GM12878 (cell line): ENCODE results near the gene RIN2. TPM values are rescaled to one million over a fixed set of nuclear protein-coding genes. Genes with fewer than 3 reads are reported as not detected.

Source experiments
- ATAC-seq: fragments of 200-7000 bp; cut with Tn5 transposase; 3 replicates; pipeline ENCODE4 v1.9.1; 2020; ENCODE audit warnings: mild to moderate bottlenecking, moderate library complexity
- BruUV-seq: library from RNA; stranded (reverse); fragments of 400-500 nt; replicated peaks from 2 replicates; lab custom pipeline; 2021; lab: Mats Ljungman, UMichigan
- CTCF ChIA-PET: fragments of 300-600 bp; sonication (Branson Sonifier 250); formaldehyde crosslinking; extraction: SDS; loops from one replicate; lab custom pipeline; 2021; ENCODE audit warnings: inconsistent platforms; lab: Yijun Ruan, JAX
- POLR2A ChIA-PET: fragments of 350-600 bp; formaldehyde crosslinking; extraction: SDS; loops from one replicate; lab custom pipeline; 2021; ENCODE audit warnings: inconsistent platforms; lab: Charles Lee
- RAD21 ChIA-PET: fragments of 300-600 bp; sonication (Branson Sonifier 250); formaldehyde crosslinking; loops from one replicate; lab custom pipeline; 2023; ENCODE audit warnings: antibody characterized with exemption; ENCODE audit not compliant: unreplicated experiment; lab: Charles Lee
- SMC1A ChIA-PET: fragments of 300-600 bp; sonication (Branson Sonifier 250); formaldehyde crosslinking; loops from one replicate; lab custom pipeline; 2023; ENCODE audit not compliant: unreplicated experiment, uncharacterized antibody; lab: Charles Lee
- DNase-seq: peaks from one replicate; pipeline ENCODE4 v3.0.0-alpha.2; 2011; ENCODE audit warnings: low read depth, low spot score
- FAIRE-seq: peaks from 3 replicates; lab custom pipeline; 2011; peaks lifted over from hg19 to GRCh38; lab: Jason Lieb, UNC
- H2AFZ ChIP-seq: 2 replicates; pipeline ENCODE4 v1.6.0; 2011; ENCODE audit warnings: low read depth, low read length, control low read depth; ENCODE audit not compliant: control insufficient read depth
- H3K27ac ChIP-seq: 2 replicates; pipeline ENCODE4 v1.5.1; 2011; ENCODE audit warnings: control low read depth; ENCODE audit not compliant: control insufficient read depth, insufficient read depth
- H3K27me3 ChIP-seq, 2 experiments: replicated peaks in 1 of 2; 2 replicates each; pipeline versions ENCODE4 v1.6.0 to v1.6.1; 2011; ENCODE audit warnings: low read length in 1 of 2; ENCODE audit not compliant: control insufficient read depth in 2 of 2, insufficient read depth in 2 of 2
- H3K36me3 ChIP-seq, 2 experiments: 2 replicates each; pipeline ENCODE4 v1.5.1; 2011; ENCODE audit warnings: low read length in 1 of 2; ENCODE audit not compliant: control insufficient read depth in 2 of 2, insufficient read depth in 2 of 2
- H3K4me1 ChIP-seq: 2 replicates; pipeline ENCODE4 v1.6.1; 2011; ENCODE audit warnings: mild to moderate bottlenecking, low read length, moderate library complexity, mixed read lengths; ENCODE audit not compliant: control insufficient read depth, insufficient read depth
- H3K4me2 ChIP-seq: 2 replicates; pipeline ENCODE4 v1.6.0; 2011; ENCODE audit warnings: control low read depth; ENCODE audit not compliant: control insufficient read depth, insufficient read depth
- H3K4me3 ChIP-seq: fragments of 200-600 bp; sonication (generic); 2 replicates; pipeline ENCODE4 v1.5.1; 2016
- H3K79me2 ChIP-seq: 2 replicates; pipeline ENCODE4 v1.6.0; 2011; ENCODE audit warnings: low read length; ENCODE audit not compliant: control insufficient read depth, insufficient read depth
- H3K9ac ChIP-seq: 2 replicates; pipeline ENCODE4 v1.8.0; 2011; ENCODE audit warnings: low read length, control low read depth, mixed read lengths; ENCODE audit not compliant: control insufficient read depth, insufficient read depth
- H3K9me3 ChIP-seq: replicated peaks from 3 replicates; pipeline ENCODE4 v1.5.1; 2011; ENCODE audit warnings: mild to moderate bottlenecking, low read length; ENCODE audit not compliant: control insufficient read depth, insufficient read depth
- H4K20me1 ChIP-seq: 2 replicates; pipeline ENCODE4 v1.6.0; 2011; ENCODE audit not compliant: control insufficient read depth, insufficient read depth
- BCL11A ChIP-seq: IDR thresholded peaks from 2 replicates; pipeline ENCODE4 v1.6.1; 2011; ENCODE audit warnings: low read depth, low read length
- FOXK2 ChIP-seq: fragments of 450-650 bp; IDR thresholded peaks from 2 replicates; pipeline ENCODE4 v1.6.1; 2017; ENCODE audit warnings: mild to moderate bottlenecking, moderate library complexity
- IKZF2 ChIP-seq, 2 experiments: fragments of 450-650 bp; IDR thresholded peaks; 2 replicates each; pipeline ENCODE4 v1.6.1; 2017; ENCODE audit warnings: mild to moderate bottlenecking in 2 of 2, moderate library complexity in 2 of 2
- JUND ChIP-seq: IDR thresholded peaks from 2 replicates; pipeline ENCODE4 v1.6.1; 2012; ENCODE audit warnings: low read depth, mild to moderate bottlenecking, low read length, improper control_type of control experiment, moderate library complexity
- KDM1A ChIP-seq: fragments of 200-600 bp; sonication (generic); IDR thresholded peaks from 2 replicates; pipeline ENCODE4 v1.6.1; 2016; ENCODE audit warnings: borderline replicate concordance
- NFXL1 ChIP-seq: fragments of 450-650 bp; IDR thresholded peaks from 2 replicates; pipeline ENCODE4 v1.6.1; 2017; ENCODE audit warnings: antibody characterized with exemption, mild to moderate bottlenecking, borderline replicate concordance
- NR2F1 ChIP-seq: fragments of 450-650 bp; conservative IDR thresholded peaks from 2 replicates; pipeline ENCODE4 v1.6.1; 2017; ENCODE audit warnings: mild to moderate bottlenecking
- PAX5 ChIP-seq: IDR thresholded peaks from 2 replicates; pipeline ENCODE4 v1.6.1; 2011; ENCODE audit warnings: low read depth, low read length, borderline replicate concordance
- TCF7 ChIP-seq: IDR thresholded peaks from 2 replicates; pipeline ENCODE4 v1.6.1; 2014; ENCODE audit warnings: antibody characterized with exemption, borderline replicate concordance
- ZNF217 ChIP-seq: fragments of 450-650 bp; IDR thresholded peaks from 2 replicates; pipeline ENCODE4 v1.6.1; 2017; ENCODE audit warnings: antibody characterized with exemption, mild to moderate bottlenecking
- ZNF24 ChIP-seq: fragments of 450-650 bp; IDR thresholded peaks from 2 replicates; pipeline ENCODE4 v1.6.1; 2017; ENCODE audit warnings: antibody characterized with exemption, mild to moderate bottlenecking
- WGBS: methylation state at CpG from one replicate; pipeline ENCODE4 v1.1.6; 2016; ENCODE audit warnings: low lambda C conversion rate; ENCODE audit not compliant: insufficient replicate concordance, insufficient coverage; ENCODE audit errors: missing lambda C conversion rate; 5-methylcytosine and 5-hydroxymethylcytosine counted together
- in situ Hi-C: fragments of 300-500 bp; cut with MboI; formaldehyde crosslinking; loops from 9 replicates; pipeline ENCODE4 v1.14.3; 2018; ENCODE audit warnings: mixed read lengths
- intact Hi-C: fragments of 100-400 bp; cut with micrococcal nuclease; formaldehyde crosslinking; loops from one replicate; pipeline ENCODE4 v1.14.2; 2022; ENCODE audit not compliant: unreplicated experiment
- polyA plus RNA-seq, 11 experiments: library from polyadenylated mRNA; depleted of rRNA in 4 of 11; unstranded in 6 of 11; stranded (reverse) in 5 of 11; fragments of >200 nt; fragmentation: Nextera tagmentation in 4 of 11; fragmentation: Illumina TruSeq in 1 of 11; extraction: Ambion mirVana in 4 of 11; extraction: Trizol in 1 of 11; gene quantifications; 1 replicate in 1 of 11; 2 replicates in 10 of 11; pipeline versions ENCODE4 v1.2.1 to v1.2.3, GENCODE V29; 2011 to 2016; ENCODE audit warnings: inconsistent platforms in 2 of 11, missing spikeins in 2 of 11, low read depth in 1 of 11
- total RNA-seq, 4 experiments: library from RNA; depleted of rRNA in 3 of 4; stranded (reverse); fragments of >200 nt in 3 of 4; fragmentation: Illumina TruSeq in 1 of 4; extraction: Trizol in 1 of 4; gene quantifications; 2 replicates each; pipeline versions ENCODE4 v1.2.1 to v1.2.3, GENCODE V29; 2013 to 2021
- TF ChIP-seq, protein P1 (sequence below): fragments of 450-650 bp; IDR thresholded peaks from 2 replicates; pipeline ENCODE4 v1.6.1; 2017; ENCODE audit warnings: mild to moderate bottlenecking, moderate library complexity
- TF ChIP-seq, protein P2 (sequence below): fragments of 450-650 bp; formaldehyde crosslinking; IDR thresholded peaks from 2 replicates; pipeline ENCODE4 v1.4.0; 2022; ENCODE audit warnings: mild to moderate bottlenecking, moderate library complexity
- TF ChIP-seq, protein P3 (sequence below): fragments of 450-650 bp; IDR thresholded peaks from 2 replicates; pipeline ENCODE4 v1.6.1; 2016; ENCODE audit warnings: mild to moderate bottlenecking, moderate library complexity, borderline replicate concordance

Gene RIN2
- total and polyA plus RNA-seq, 10 of the 15 experiments (the other 5 are each of a cell fraction or from before 2014, with no cell fraction given): 0.68 to 8.5 (median 4.5) TPM

DNA sequence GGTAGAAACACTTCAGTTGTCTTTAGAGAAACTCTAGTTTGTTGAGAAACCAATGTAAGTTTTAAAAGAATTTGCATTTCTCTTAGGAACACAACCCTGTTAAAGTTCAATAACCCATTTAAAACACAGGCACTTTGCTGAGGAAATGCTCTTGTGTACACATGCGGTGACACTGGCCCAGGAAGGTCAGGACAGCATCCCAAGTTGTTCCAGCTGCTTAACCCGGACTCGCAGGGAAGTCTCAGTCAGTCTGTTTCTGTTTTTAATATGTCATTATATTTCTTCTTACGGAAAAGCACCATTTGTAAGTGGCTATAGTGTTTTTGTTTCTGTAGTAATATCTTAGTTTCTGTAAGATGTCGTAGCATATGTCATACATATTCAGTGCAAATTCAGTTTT is 36.9 kb downstream of the RIN2 start (continued):
- TF ChIP-seq, protein P1, sequence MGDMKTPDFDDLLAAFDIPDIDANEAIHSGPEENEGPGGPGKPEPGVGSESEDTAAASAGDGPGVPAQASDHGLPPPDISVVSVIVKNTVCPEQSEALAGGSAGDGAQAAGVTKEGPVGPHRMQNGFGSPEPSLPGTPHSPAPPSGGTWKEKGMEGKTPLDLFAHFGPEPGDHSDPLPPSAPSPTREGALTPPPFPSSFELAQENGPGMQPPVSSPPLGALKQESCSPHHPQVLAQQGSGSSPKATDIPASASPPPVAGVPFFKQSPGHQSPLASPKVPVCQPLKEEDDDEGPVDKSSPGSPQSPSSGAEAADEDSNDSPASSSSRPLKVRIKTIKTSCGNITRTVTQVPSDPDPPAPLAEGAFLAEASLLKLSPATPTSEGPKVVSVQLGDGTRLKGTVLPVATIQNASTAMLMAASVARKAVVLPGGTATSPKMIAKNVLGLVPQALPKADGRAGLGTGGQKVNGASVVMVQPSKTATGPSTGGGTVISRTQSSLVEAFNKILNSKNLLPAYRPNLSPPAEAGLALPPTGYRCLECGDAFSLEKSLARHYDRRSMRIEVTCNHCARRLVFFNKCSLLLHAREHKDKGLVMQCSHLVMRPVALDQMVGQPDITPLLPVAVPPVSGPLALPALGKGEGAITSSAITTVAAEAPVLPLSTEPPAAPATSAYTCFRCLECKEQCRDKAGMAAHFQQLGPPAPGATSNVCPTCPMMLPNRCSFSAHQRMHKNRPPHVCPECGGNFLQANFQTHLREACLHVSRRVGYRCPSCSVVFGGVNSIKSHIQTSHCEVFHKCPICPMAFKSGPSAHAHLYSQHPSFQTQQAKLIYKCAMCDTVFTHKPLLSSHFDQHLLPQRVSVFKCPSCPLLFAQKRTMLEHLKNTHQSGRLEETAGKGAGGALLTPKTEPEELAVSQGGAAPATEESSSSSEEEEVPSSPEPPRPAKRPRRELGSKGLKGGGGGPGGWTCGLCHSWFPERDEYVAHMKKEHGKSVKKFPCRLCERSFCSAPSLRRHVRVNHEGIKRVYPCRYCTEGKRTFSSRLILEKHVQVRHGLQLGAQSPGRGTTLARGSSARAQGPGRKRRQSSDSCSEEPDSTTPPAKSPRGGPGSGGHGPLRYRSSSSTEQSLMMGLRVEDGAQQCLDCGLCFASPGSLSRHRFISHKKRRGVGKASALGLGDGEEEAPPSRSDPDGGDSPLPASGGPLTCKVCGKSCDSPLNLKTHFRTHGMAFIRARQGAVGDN: no peak
- no peak for TF ChIP-seq PAX5
- no peak for TF ChIP-seq ZNF24
- TF ChIP-seq JUND: no peak
- no peak for TF ChIP-seq KDM1A
- no peak for TF ChIP-seq IKZF2 (IDR thresholded peaks at IDR 0.05)
- TF ChIP-seq TCF7: no peak
- TF ChIP-seq NFXL1: no peak
- TF ChIP-seq BCL11A: no peak
- no peak for TF ChIP-seq FOXK2

GRCh38 chr20:19799325-19799724 is 41.3 kb downstream of the RIN2 start:
- Histone ChIP-seq H3K4me2 (no peak overlapping the region), H3K9ac (no peak overlapping the region), H3K79me2 (no peaks in the 10 kb centered on the region), H4K20me1 (no peaks in the 10 kb centered on the region), H3K4me1 (no peaks in the 10 kb centered on the region), H3K4me3 (no peak overlapping the region), H2AFZ (no peak overlapping the region), H3K27ac (no peak overlapping the region), H3K9me3 (no peaks in the 10 kb centered on the region), H3K36me3 (no peaks in the 10 kb centered on the region), H3K27me3 (no peaks in the 10 kb centered on the region)
- in situ Hi-C loops: no loop called here
- FAIRE-seq (no peak), DNase-seq (no peak), ATAC-seq (no peak)
- CTCF ChIA-PET: interaction anchor here (2.1 to 2.3 kb wide), 3 partner anchors 13 to 106 kb away, joined by 6 to 12 read pairs (median 7); no protein-coding TSS in a partner anchor
- intact Hi-C loops: no loop called here
- RAD21 ChIA-PET: no interaction called here
- WGBS: 23% methylated on average over 5 of the region's 5 CpGs
- no TSS peak for BruUV-seq
- SMC1A ChIA-PET: no interaction called here
- POLR2A ChIA-PET: no interaction called here
- TF ChIP-seq ZNF217: no peak
- no peak for TF ChIP-seq PAX5
- TF ChIP-seq NR2F1: no peak
- TF ChIP-seq ZNF24: no peak
- TF ChIP-seq, protein P2, sequence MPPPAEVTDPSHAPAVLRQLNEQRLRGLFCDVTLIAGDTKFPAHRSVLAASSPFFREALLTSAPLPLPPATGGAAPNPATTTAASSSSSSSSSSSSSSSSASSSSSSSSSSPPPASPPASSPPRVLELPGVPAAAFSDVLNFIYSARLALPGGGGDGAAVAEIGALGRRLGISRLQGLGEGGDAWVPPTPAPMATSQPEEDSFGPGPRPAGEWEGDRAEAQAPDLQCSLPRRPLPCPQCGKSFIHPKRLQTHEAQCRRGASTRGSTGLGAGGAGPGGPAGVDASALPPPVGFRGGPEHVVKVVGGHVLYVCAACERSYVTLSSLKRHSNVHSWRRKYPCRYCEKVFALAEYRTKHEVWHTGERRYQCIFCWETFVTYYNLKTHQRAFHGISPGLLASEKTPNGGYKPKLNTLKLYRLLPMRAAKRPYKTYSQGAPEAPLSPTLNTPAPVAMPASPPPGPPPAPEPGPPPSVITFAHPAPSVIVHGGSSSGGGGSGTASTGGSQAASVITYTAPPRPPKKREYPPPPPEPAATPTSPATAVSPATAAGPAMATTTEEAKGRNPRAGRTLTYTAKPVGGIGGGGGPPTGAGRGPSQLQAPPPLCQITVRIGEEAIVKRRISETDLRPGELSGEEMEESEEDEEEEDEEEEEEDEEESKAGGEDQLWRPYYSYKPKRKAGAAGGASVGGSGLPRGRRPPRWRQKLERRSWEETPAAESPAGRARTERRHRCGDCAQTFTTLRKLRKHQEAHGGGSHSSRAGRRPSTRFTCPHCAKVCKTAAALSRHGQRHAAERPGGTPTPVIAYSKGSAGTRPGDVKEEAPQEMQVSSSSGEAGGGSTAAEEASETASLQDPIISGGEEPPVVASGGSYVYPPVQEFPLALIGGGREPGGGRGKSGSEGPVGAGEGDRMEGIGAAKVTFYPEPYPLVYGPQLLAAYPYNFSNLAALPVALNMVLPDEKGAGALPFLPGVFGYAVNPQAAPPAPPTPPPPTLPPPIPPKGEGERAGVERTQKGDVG: no peak
- TF ChIP-seq, protein P3, sequence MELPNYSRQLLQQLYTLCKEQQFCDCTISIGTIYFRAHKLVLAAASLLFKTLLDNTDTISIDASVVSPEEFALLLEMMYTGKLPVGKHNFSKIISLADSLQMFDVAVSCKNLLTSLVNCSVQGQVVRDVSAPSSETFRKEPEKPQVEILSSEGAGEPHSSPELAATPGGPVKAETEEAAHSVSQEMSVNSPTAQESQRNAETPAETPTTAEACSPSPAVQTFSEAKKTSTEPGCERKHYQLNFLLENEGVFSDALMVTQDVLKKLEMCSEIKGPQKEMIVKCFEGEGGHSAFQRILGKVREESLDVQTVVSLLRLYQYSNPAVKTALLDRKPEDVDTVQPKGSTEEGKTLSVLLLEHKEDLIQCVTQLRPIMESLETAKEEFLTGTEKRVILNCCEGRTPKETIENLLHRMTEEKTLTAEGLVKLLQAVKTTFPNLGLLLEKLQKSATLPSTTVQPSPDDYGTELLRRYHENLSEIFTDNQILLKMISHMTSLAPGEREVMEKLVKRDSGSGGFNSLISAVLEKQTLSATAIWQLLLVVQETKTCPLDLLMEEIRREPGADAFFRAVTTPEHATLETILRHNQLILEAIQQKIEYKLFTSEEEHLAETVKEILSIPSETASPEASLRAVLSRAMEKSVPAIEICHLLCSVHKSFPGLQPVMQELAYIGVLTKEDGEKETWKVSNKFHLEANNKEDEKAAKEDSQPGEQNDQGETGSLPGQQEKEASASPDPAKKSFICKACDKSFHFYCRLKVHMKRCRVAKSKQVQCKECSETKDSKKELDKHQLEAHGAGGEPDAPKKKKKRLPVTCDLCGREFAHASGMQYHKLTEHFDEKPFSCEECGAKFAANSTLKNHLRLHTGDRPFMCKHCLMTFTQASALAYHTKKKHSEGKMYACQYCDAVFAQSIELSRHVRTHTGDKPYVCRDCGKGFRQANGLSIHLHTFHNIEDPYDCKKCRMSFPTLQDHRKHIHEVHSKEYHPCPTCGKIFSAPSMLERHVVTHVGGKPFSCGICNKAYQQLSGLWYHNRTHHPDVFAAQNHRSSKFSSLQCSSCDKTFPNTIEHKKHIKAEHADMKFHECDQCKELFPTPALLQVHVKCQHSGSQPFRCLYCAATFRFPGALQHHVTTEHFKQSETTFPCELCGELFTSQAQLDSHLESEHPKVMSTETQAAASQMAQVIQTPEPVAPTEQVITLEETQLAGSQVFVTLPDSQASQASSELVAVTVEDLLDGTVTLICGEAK: no peak
